ENCODE measurements around the gene CCDC78. TPM values are rescaled to one million over a fixed set of nuclear protein-coding genes. Genes with fewer than 3 reads are reported as not detected.
A peak's percentile ranks its signal among the peaks of the same experiment; 100 is the strongest.

The CCDC78 gene
- total and polyA plus RNA-seq, 4 donors: 0.39 to 1.7 (median 0.97) TPM; not detected in 1

DNA sequence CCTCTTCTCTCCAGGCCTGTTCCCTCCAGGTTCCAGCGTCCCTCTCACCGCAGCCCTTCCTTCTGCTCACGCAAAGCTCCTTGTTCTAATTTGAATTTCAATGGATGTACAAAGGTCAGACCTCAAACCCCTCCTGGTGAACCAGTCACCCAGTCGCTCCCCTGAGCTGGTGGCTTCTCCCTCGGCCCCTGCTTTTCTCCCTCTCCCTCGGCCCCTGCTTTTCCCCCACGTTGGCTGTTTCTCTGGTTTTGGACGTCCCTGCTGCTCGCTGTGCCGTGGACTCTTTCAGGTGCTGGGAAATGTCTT is 25.7 kb upstream of the CCDC78 start:
- no peaks in the 10 kb centered on the region for H3K4me1 ChIP-seq (ENCODE audit: control insufficient read depth in 1 of 2, insufficient read depth in 2 of 2, low read length in 2 of 2)
- H3K27ac ChIP-seq (ENCODE audit: low read depth in 1 of 2, low read length in 2 of 2): no peak overlapping the region
- ATAC-seq (ENCODE audit: low FRiP score): no peak
- H3K27me3 ChIP-seq (ENCODE audit: control insufficient read depth in 1 of 2, insufficient read depth in 2 of 2, low read length in 1 of 2): no peaks in the 10 kb centered on the region
- no peaks in the 10 kb centered on the region for H3K9me3 ChIP-seq (ENCODE audit: control insufficient read depth, low read length)
- intact Hi-C loops (cut with DNase I): no loop called here
- WGBS, 2 donors: 24% methylated on average over 10 of the region's 10 CpGs
- DNase-seq: no peak
- no peak overlapping the region for H3K4me3 ChIP-seq (ENCODE audit: low read length in 2 of 2)
- H3K36me3 ChIP-seq (ENCODE audit: control insufficient read depth in 1 of 2, insufficient read depth in 2 of 2, low read length in 1 of 2): no peaks in the 10 kb centered on the region

DNA sequence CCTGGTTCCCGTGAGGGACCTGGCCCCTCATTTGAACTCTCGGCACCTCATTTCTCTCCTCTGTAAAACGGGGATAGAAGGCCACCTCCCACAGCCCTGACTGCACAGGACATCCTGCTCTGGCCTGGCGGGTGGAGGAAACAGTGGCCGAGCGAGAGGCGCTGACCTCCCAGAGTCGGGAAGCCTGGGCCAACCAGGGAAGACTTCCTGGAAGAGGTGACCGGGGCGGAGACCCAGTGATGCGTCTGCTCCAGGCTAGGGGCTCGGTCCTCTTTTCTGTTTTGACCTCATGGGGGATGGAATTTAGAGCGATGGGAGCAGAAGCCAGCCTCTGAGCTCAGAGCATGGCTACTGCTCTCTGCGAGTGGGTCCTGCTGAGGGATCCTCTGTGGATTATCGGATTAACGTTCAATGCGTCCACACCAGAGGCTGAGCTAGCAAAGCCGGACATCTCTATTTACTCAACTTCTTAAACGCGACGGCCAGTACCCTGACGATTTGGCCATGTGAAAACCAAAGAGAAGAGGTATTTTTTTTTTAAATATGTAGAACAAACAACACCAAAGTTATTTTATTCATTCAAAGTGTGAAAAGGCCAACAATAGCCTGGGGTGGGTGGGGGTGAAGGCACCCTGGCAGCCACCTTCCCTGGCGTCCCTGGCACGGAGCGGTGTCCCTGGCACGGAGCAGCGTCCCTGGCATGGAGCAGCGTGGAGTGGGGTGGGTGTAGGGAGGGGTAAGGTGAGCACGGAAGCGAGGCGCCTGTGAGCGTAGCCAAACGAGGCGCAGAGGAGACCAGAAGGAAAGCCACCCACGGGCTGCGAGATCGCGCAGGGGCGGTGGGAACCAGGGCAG is 25.1 kb upstream of the CCDC78 start:
- no peak overlapping the region for H3K4me3 ChIP-seq (ENCODE audit: low read length in 2 of 2)
- intact Hi-C loops (cut with DNase I): no loop called here
- no peaks in the 10 kb centered on the region for H3K27me3 ChIP-seq (ENCODE audit: control insufficient read depth in 1 of 2, insufficient read depth in 2 of 2, low read length in 1 of 2)
- no peaks in the 10 kb centered on the region for H3K9me3 ChIP-seq (ENCODE audit: control insufficient read depth, low read length)
- ATAC-seq (ENCODE audit: low FRiP score) (peak; percentile 54), DNase-seq (no peak)
- H3K4me1 ChIP-seq (ENCODE audit: control insufficient read depth in 1 of 2, insufficient read depth in 2 of 2, low read length in 2 of 2): no peaks in the 10 kb centered on the region
- no peak overlapping the region for H3K27ac ChIP-seq (ENCODE audit: low read depth in 1 of 2, low read length in 2 of 2)
- no peaks in the 10 kb centered on the region for H3K36me3 ChIP-seq (ENCODE audit: control insufficient read depth in 1 of 2, insufficient read depth in 2 of 2, low read length in 1 of 2)
- WGBS, 2 donors: 40 to 47% methylated on average over 39 of the region's 39 CpGs

DNA sequence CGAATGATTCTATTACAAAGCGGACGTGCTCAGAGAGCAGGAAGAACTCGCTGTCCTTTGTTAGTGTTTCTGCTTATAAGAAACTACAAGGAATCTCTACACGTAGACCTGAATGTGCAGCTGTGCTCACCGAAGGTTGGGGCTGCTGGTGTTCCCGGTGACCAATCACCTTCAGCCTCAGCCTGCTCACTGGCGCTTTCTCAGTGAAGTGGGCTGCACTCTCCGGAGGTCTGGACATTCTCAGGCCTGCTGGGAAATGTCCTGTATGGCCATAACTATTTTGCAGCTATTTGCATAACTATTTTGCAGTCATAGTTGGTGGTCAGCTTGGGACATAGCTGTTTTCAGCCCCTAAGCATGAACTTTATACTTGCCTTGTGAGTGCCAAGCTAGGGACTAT is 24.2 kb upstream of the CCDC78 start:
- no peaks in the 10 kb centered on the region for H3K4me1 ChIP-seq (ENCODE audit: control insufficient read depth in 1 of 2, insufficient read depth in 2 of 2, low read length in 2 of 2)
- no peak overlapping the region for H3K27ac ChIP-seq (ENCODE audit: low read depth in 1 of 2, low read length in 2 of 2)
- H3K4me3 ChIP-seq (ENCODE audit: low read length in 2 of 2): no peak overlapping the region
- intact Hi-C loops (cut with DNase I): no loop called here
- H3K9me3 ChIP-seq (ENCODE audit: control insufficient read depth, low read length): no peaks in the 10 kb centered on the region
- no peak for DNase-seq
- ATAC-seq (ENCODE audit: low FRiP score): no peak
- H3K36me3 ChIP-seq (ENCODE audit: control insufficient read depth in 1 of 2, insufficient read depth in 2 of 2, low read length in 1 of 2): no peaks in the 10 kb centered on the region
- no peaks in the 10 kb centered on the region for H3K27me3 ChIP-seq (ENCODE audit: control insufficient read depth in 1 of 2, insufficient read depth in 2 of 2, low read length in 1 of 2)
- WGBS, 2 donors: 71 to 72% methylated on average over 9 of the region's 9 CpGs

DNA sequence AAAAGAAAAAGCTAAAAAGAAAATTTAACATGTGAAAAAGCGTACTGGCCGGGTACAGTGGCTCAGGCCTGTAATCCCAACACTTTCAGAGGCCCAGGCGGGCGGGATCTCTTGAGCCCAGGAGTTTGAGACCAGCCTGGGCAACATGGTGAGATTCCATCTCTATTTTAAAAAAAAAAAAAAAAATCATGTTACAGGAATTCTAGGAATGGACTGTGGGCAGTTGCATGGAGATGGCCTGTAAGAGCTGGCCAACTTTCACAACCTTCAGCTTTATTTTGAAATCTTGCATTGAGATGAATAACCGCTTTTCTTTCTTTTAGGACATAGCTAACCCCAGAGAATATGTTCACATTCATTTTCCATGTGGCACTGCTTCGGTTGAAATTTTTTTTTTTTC is 22.8 kb upstream of the CCDC78 start:
- H3K27me3 ChIP-seq (ENCODE audit: control insufficient read depth in 1 of 2, insufficient read depth in 2 of 2, low read length in 1 of 2): no peaks in the 10 kb centered on the region
- H3K27ac ChIP-seq (ENCODE audit: low read depth in 1 of 2, low read length in 2 of 2): no peak overlapping the region
- intact Hi-C loops (cut with DNase I): no loop called here

DNA sequence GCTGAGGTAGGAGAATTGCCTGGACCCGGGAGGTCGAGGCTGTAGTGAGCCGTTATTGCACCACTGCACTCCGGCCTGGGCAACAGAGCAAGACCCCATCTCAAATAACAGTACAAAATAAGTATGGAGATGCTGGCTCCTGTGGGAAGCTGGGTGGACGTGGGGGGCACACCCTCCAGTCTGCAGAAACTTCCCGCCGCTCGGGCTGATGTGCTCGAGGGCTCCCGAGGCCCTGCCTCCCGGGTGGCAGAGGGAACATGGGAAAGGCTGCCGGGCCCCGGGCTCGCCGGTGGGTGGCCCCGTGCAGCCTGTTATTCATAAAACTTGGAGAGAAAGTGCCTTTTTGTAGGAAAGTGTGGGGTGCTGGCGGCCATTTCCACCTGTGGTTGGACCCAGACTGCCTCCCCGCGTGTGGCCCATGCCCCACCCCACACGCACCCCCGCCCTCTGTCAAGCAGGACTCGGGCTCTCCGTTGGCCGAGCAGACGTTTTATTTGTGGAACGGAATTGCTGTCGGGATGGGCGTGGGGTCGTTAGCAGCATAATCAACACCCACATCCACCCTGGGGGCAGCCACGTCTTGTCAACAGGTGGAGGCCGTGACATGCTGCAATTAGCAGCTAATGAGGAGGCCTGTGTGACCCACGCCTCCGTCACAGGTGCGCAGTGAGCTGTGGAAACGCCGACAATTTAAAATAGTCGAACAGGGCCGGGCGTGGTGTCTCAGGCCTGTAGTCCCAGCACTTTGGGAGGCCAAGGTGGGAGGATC is 21.9 kb upstream of the CCDC78 start:
- Histone ChIP-seq H3K36me3 (ENCODE audit: control insufficient read depth in 1 of 2, insufficient read depth in 2 of 2, low read length in 1 of 2) (no peaks in the 10 kb centered on the region), H3K9me3 (ENCODE audit: control insufficient read depth, low read length) (no peaks in the 10 kb centered on the region), H3K27me3 (ENCODE audit: control insufficient read depth in 1 of 2, insufficient read depth in 2 of 2, low read length in 1 of 2) (no peaks in the 10 kb centered on the region), H3K4me3 (ENCODE audit: low read length in 2 of 2) (no peak overlapping the region), H3K27ac (ENCODE audit: low read depth in 1 of 2, low read length in 2 of 2) (no peak overlapping the region), H3K4me1 (ENCODE audit: control insufficient read depth in 1 of 2, insufficient read depth in 2 of 2, low read length in 2 of 2) (no peaks in the 10 kb centered on the region)
- DNase-seq (no peak), ATAC-seq (ENCODE audit: low FRiP score) (no peak)
- 88 to 89% methylated on average over 38 to 39 of the region's 39 CpGs for WGBS, 2 donors
- intact Hi-C loops (cut with DNase I): no loop called here

More for the DNA sequence above, 22.8 kb upstream of the CCDC78 start:
- DNase-seq (no peak), ATAC-seq (ENCODE audit: low FRiP score) (no peak)
- 51 to 61% methylated on average over 6 of the region's 6 CpGs for WGBS, 2 donors
- Histone ChIP-seq H3K36me3 (ENCODE audit: control insufficient read depth in 1 of 2, insufficient read depth in 2 of 2, low read length in 1 of 2) (no peaks in the 10 kb centered on the region), H3K9me3 (ENCODE audit: control insufficient read depth, low read length) (no peaks in the 10 kb centered on the region), H3K4me3 (ENCODE audit: low read length in 2 of 2) (no peak overlapping the region), H3K4me1 (ENCODE audit: control insufficient read depth in 1 of 2, insufficient read depth in 2 of 2, low read length in 2 of 2) (no peaks in the 10 kb centered on the region)

DNA sequence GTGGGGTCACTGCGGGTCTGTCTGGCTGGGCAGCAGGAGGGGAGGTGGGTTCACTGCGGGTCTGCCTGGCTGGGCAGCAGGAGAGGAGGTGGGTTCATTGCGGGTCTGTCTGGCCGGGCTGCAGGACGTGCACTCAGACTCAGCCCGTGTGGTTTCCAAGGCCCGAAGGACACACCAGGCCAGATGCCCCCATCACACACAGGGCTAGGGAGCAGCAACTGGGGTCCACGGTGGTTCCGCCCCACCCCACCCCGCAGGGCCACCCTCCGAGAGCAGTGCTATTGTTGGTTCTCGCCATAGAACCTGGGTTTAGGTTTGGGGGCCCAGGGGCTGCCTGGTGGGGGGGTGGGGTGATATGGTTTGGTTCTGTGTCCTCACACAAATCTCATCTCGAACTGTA is 20.4 kb upstream of the CCDC78 start:
- Histone ChIP-seq H3K9me3 (ENCODE audit: control insufficient read depth, low read length) (no peaks in the 10 kb centered on the region), H3K4me3 (ENCODE audit: low read length in 2 of 2) (no peak overlapping the region), H3K36me3 (ENCODE audit: control insufficient read depth in 1 of 2, insufficient read depth in 2 of 2, low read length in 1 of 2) (no peaks in the 10 kb centered on the region), H3K27ac (ENCODE audit: low read depth in 1 of 2, low read length in 2 of 2) (no peak overlapping the region), H3K27me3 (ENCODE audit: control insufficient read depth in 1 of 2, insufficient read depth in 2 of 2, low read length in 1 of 2) (no peaks in the 10 kb centered on the region), H3K4me1 (ENCODE audit: control insufficient read depth in 1 of 2, insufficient read depth in 2 of 2, low read length in 2 of 2) (no peaks in the 10 kb centered on the region)
- no peak for DNase-seq
- intact Hi-C loops (cut with DNase I): no loop called here
- WGBS, 2 donors: 82 to 85% methylated on average over 13 of the region's 13 CpGs
- ATAC-seq (ENCODE audit: low FRiP score): no peak

DNA sequence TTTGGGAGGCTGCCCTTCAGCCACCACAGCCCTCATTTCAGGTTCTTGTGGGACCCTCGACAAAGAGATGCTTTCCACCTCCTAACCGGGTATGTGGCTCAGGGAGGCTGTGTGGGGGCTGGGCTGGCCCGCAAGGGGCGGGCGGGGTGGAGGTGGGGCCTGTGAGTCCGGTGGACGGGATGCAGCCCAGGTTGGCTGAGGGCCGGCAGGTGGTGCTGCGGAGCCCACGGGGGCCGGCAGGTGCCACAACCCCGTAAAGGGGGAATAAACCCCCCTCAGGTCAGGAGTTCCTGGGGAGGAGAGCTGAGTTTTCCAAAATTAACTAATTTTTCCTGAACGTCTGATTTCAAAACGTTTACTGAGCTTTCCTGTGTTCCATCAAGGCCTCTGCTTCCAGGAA is 19.5 kb upstream of the CCDC78 start:
- intact Hi-C loops (cut with DNase I): no loop called here

DNA sequence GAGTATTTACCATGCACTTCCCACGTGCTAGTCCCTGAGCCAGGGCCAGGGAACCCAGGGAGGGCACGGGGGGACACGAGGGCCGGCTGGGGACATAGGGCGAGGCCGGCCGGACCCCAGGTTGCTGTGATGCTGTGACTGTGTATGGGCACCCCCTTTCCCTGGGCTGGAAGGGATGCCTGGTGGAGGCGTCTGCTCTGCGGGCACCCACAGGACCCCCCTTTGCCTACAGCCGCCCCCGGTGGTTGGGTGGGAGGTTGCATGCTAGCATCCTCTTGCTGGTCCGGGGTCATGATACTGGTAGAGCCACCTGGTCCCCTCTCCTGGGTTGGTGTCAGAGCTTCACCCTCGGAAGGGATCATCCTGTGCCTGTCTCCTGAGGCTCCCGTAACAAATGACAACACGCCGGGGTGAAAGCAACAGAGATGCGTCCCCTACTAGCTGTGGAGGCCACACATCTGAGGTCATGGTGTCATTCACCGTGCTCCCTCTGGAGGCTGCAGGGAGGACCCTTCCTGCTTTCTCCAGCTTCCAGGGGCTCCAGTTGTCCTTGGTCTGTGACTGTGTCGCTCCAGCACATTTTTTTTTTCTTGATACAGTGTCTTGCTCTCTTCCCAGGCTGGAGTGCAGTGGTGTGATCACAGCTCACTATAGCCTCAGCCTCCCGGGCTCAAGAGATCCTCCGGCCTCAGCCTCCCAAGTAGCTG is 17.7 kb upstream of the CCDC78 start:
- Histone ChIP-seq H3K4me1 (ENCODE audit: control insufficient read depth in 1 of 2, insufficient read depth in 2 of 2, low read length in 2 of 2) (no peaks in the 10 kb centered on the region), H3K9me3 (ENCODE audit: control insufficient read depth, low read length) (no peaks in the 10 kb centered on the region), H3K36me3 (ENCODE audit: control insufficient read depth in 1 of 2, insufficient read depth in 2 of 2, low read length in 1 of 2) (no peaks in the 10 kb centered on the region), H3K27me3 (ENCODE audit: control insufficient read depth in 1 of 2, insufficient read depth in 2 of 2, low read length in 1 of 2) (no peaks in the 10 kb centered on the region), H3K4me3 (ENCODE audit: low read length in 2 of 2) (no peak overlapping the region), H3K27ac (ENCODE audit: low read depth in 1 of 2, low read length in 2 of 2) (no peak overlapping the region)
- intact Hi-C loops (cut with DNase I): no loop called here
- DNase-seq (no peak), ATAC-seq (ENCODE audit: low FRiP score) (no peak)
- WGBS, 2 donors: 79% methylated on average over 21 of the region's 21 CpGs

More for the DNA sequence above, 19.5 kb upstream of the CCDC78 start:
- Histone ChIP-seq H3K27ac (ENCODE audit: low read depth in 1 of 2, low read length in 2 of 2) (no peak overlapping the region), H3K27me3 (ENCODE audit: control insufficient read depth in 1 of 2, insufficient read depth in 2 of 2, low read length in 1 of 2) (no peaks in the 10 kb centered on the region), H3K9me3 (ENCODE audit: control insufficient read depth, low read length) (no peaks in the 10 kb centered on the region), H3K36me3 (ENCODE audit: control insufficient read depth in 1 of 2, insufficient read depth in 2 of 2, low read length in 1 of 2) (no peaks in the 10 kb centered on the region), H3K4me1 (ENCODE audit: control insufficient read depth in 1 of 2, insufficient read depth in 2 of 2, low read length in 2 of 2) (no peaks in the 10 kb centered on the region), H3K4me3 (ENCODE audit: low read length in 2 of 2) (no peak overlapping the region)
- WGBS, 2 donors: 11 to 13% methylated on average over 14 of the region's 14 CpGs
- ATAC-seq (ENCODE audit: low FRiP score) (no peak), DNase-seq (no peak)

Measured in aorta (tissue), 5 donors.